Fibroblast of villous mesenchyme (primary cell): Measurements from ENCODE around the gene HADH. TPM values are rescaled to one million over a fixed set of nuclear protein-coding genes. Genes with fewer than 3 reads are reported as not detected.

ENCODE experiments used
- DNase-seq: peaks from one replicate; pipeline ENCODE4 v3.0.0-alpha.2; 2010; ENCODE audit warnings: low read depth
- H3K4me3 ChIP-seq: 2 replicates; pipeline ENCODE4 v1.5.1; 2011; ENCODE audit warnings: low read depth, mild to moderate bottlenecking, low read length
- total RNA-seq: library from RNA; depleted of rRNA; stranded (reverse); fragments of >200 nt; gene quantifications from 2 replicates; pipeline ENCODE4 v1.2.3, GENCODE V29; 2012
- TF ChIP-seq, protein P1 (sequence below): IDR thresholded peaks from 2 replicates; pipeline ENCODE4 v1.5.1; 2012; ENCODE audit warnings: low read depth, mild to moderate bottlenecking, low read length; ENCODE audit not compliant: insufficient read depth

Gene HADH
- total RNA-seq, 1 donor = 11.2 TPM

DNA sequence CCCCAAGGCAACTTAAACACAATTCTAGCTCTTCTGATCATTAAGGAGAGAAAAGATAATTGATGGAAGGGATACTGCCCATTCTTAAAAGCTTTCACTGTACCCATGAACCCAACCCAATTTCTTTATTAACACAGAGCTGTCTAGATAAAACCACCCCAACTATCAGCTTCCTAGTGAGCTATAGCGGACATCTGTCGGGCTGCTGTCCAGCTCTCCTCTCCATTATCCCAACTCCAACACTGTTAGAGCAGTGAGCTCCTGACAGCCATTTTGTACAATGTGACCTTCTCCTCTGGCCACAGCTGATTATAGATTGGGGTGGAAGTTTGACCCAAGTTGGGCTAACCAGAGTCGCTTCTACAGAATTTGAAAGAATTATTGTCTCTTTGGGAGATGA, 66.1 kb downstream of the HADH start:
- no peak overlapping the region for H3K4me3 ChIP-seq
- TF ChIP-seq, protein P1, sequence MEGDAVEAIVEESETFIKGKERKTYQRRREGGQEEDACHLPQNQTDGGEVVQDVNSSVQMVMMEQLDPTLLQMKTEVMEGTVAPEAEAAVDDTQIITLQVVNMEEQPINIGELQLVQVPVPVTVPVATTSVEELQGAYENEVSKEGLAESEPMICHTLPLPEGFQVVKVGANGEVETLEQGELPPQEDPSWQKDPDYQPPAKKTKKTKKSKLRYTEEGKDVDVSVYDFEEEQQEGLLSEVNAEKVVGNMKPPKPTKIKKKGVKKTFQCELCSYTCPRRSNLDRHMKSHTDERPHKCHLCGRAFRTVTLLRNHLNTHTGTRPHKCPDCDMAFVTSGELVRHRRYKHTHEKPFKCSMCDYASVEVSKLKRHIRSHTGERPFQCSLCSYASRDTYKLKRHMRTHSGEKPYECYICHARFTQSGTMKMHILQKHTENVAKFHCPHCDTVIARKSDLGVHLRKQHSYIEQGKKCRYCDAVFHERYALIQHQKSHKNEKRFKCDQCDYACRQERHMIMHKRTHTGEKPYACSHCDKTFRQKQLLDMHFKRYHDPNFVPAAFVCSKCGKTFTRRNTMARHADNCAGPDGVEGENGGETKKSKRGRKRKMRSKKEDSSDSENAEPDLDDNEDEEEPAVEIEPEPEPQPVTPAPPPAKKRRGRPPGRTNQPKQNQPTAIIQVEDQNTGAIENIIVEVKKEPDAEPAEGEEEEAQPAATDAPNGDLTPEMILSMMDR = no peak
- DNase-seq = no peak

DNA sequence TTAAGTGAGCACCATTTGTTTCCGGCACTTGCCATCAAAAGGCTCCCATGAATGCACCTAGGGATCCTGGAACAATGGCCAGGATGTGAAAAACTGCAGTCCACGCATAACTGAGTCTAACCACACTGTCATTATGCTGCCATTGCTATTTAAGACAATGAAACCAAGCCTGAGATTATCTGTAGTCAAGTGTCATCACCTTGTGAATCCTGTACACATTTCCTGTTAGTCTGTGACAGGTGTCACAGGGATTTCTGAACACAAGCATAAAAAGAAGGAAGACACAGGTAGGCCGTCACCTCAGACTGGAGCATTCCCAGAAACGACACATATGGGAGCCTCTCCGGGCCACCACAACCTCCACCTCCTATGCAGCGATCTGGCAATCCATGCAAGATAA, 66.7 kb downstream of the HADH start:
- no peak overlapping the region for H3K4me3 ChIP-seq
- TF ChIP-seq, protein P1 = no peak
- DNase-seq = no peak

DNA sequence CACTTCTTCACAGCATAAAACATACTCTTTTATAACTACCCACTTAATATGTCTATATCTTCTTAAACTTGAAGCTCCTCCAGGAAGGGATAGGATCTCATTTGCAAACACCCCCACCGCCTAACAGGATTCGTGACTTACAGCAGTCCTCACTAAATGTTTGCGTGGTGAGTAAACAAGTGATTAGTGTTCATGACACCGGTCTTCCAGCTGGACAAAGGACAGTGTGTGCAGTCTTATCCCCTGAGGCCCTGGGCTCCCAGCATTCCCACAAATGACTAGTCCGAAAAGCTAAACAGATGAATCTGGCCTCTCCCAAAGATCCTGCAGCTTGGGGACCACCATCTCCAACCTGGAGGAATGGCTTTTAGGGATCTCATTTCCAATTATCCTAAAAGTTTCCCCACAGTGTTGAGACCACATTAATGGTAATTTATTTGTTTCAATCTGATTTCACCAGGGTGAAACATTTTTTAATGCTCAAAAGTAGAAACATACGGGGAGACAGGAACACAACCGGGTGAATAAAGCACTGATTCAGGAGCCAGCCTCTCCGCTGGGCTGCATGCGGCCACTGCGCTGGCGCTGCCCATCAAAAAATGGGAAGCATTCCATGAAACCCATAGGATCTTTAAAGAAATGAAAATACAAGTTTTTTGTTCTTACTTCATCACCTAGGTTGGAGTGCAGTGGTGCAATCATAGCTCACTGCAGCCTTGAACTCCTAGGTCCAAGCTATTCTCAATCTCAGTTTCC, 69.2 kb downstream of the HADH start:
- TF ChIP-seq, protein P1 = no peak
- no peak overlapping the region for H3K4me3 ChIP-seq
- DNase-seq = peak; percentile 44

DNA sequence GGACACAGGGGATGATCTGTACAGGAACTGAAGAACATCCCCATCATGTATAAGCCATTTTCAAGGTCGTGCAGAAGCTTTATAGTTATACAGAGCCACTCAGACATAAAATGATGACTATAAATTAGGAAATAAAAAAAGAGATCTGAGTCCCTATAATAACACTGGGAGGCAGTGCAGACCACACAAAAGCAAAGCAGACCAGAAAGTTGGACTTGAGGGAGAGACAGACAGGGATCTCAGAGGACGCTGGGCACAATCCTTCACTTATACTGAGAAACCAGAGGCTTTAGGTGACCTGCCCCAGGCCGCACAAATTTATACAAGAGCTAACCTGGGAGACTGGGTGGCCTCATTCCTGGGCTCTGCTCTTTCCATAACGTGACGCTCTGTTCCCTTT, 70.5 kb downstream of the HADH start:
- peak; percentile 42 for DNase-seq
- TF ChIP-seq, protein P1 = peak; percentile 42
- H3K4me3 ChIP-seq = no peak overlapping the region

DNA sequence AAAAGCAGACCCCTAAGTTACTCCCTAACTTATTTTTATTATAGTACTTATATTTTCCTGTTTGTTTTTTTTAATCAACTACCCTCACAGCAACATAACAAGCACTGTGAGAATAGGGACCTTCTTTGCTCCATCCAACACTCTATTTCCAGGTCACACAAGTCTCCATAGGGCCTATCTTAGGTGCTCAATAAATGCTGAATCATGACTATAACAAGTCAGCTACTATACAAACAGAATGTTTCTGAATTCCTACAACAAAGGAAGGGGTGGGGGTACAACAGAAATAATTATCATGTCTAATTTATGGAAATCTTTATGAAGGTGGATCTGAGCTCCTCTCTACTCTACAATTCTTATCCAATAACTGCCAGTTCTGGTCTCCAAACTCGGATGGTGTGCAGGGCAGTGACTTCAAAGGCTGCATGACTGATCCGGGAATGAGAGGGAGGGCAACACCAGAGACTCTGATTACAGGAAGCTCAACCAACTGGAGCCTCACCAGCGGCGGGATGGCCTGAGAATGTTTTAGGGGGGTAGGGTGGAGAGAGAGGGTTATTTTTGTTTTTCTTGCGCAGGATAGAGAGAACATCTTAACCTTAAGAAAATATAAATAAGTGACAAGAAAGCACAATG, 71.1 kb downstream of the HADH start:
- no peak for DNase-seq
- H3K4me3 ChIP-seq = no peak overlapping the region
- TF ChIP-seq, protein P1 = no peak

DNA sequence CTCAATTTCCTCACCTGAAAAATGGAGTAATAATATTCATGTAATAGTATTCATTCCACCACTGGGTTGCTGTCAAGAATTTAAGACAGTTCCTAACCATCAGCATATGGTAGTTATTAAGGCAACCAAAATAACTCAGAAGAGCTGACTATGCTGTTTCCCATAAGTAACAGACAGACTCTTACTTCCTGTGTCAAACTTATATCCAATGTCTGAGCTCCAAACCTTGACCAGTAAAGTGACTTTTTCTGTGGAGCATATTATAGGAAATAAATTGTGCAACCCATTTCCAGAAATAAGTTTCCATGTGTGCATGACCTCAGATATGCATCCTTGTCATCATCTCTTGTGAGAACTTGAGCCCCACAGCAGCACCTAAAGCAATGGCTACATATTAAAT, 78.8 kb downstream of the HADH start:
- TF ChIP-seq, protein P1 = no peak
- DNase-seq = no peak
- H3K4me3 ChIP-seq = no peak overlapping the region

DNA sequence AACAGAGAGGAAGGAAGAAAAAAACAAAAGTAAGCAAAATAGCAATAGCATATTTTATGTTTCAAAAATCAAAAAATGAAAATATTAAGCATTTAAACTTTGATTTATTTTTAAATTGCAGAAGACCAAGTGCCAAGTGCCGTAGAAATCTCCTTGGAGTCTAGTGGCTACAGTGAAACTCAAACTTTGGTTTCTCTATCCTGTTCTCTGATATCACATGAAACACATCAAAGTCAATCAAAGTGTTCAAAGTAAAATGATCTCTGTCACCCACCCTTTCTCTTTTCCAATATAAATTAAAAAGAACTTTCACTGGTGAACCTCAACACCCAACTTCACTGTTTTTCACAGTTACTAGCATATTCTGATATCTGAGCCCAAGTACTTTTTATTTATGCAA, 81.1 kb downstream of the HADH start:
- TF ChIP-seq, protein P1 = no peak
- H3K4me3 ChIP-seq = no peak overlapping the region
- DNase-seq = no peak
